Memory B cell (primary cell): Measurements from ENCODE around the gene GGT1.
A peak's percentile ranks its signal among the peaks of the same experiment; 100 is the strongest.
"Not testable (repeated sequence)": the region's sequence is repeated elsewhere in the genome, so short reads cannot be mapped to it uniquely, and the experiment has no call there.

Experiments used
- ATAC-seq: fragments of 150-1000 bp; cut with Tn5 transposase; 2 replicates; pipeline ENCODE4 v1.10.0; 2021; ENCODE audit warnings: low read depth, mild to moderate bottlenecking, moderate library complexity
- DNase-seq, 2 donors: peaks; one replicate each; pipeline ENCODE4 v3.0.0; 2022; ENCODE audit warnings: low spot score in 2 of 2
- H3K27ac Mint-ChIP-seq: one replicate; pipeline ENCODE4 v1.8.0; 2022; ENCODE audit warnings: mild to moderate bottlenecking, moderate library complexity, mixed read lengths
- H3K27me3 Mint-ChIP-seq: one replicate; pipeline ENCODE4 v1.8.0; 2022; ENCODE audit warnings: mixed read lengths
- H3K36me3 Mint-ChIP-seq: one replicate; pipeline ENCODE4 v1.8.0; 2022; ENCODE audit warnings: mild to moderate bottlenecking, mixed read lengths
- H3K4me1 Mint-ChIP-seq: one replicate; pipeline ENCODE4 v1.8.0; 2022; ENCODE audit warnings: mixed read lengths
- H3K4me3 Mint-ChIP-seq: one replicate; pipeline ENCODE4 v1.8.0; 2022; ENCODE audit warnings: mild to moderate bottlenecking, moderate library complexity, mixed read lengths
- H3K9me3 Mint-ChIP-seq: one replicate; pipeline ENCODE4 v1.8.0; 2022; ENCODE audit warnings: mixed read lengths

The GGT1 gene

DNA sequence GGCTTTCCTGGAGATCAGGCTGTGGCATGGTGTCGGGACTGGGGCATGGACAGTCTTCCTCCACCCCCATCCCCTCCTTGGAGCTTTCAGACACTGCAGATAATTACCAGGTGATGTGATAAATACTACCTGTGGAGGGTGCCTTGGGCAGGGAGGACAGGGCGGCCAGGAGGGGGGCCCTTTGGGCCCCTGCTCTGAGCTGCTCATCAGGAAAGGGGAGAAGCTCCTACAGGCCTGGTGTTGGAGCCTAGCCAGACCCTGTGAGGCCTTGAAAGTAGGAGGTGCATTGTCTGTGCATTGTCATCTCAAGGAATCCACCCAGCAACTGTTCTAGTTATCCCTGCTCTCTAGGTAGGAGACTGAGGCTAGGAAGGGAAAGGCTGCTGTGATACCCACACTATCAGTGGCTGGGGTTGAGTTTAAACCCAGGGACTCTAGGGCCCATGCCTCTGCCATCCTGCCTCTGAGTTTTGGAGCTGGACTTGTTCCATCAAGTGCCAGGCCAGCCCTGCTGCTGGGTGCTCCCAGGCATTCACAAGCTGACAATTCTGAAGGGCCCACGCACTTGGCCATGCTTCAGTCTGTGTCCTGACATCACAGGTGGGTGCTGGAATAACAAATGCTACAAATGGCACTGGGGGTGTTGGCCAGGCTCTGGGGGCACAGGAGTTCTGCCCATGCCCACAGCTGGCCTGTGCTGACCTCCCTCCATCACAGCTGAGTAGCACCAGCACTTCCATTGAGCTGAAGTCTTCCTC lies 2.9 kb upstream of the GGT1 start:
- H3K36me3 Mint-ChIP-seq, H3K4me1 Mint-ChIP-seq, H3K9me3 Mint-ChIP-seq, H3K4me3 Mint-ChIP-seq, H3K27me3 Mint-ChIP-seq, DNase-seq, H3K27ac Mint-ChIP-seq, ATAC-seq: not testable (repeated sequence)

DNA sequence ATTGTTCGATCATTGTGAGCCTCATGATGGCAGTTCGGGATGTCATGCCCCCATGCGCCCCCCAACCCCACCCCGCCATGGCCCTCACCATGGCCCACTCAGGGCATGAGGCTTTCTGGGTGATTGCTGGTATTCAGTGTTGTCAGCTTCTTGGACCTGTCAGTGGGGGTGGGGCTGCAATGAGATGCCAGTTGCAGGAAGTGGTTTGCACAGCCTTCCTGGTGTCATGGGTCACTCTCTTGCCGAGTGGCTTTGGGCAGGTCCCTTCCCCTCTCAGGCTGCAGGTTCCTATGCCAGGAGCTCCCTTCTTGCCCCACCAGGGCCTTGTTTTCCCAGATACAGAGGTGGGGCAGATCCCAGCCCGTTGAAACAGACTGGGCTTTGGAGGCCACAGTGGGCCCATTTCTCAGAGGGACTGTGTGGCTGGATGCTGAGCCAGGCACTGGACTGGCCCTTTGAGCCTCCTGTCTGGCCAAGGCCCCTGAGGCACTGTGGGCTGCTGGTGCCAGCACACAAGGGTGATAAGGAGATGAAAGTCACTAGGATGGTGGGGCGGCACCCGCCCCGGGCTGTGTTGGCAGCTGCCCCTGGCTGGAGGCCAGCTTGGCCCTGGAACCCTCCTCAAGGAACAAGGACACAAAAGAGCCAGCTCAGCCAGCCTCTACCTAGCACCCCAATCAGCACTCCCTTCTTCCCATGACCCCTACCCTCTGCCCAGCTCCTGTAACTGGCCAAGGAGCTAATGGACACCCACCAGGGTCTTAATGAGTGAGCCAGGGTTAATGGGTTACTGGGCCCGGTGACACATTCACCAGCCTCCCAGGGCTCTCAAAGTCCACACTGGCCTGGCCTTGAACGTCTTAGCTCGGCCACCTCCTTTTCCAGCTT lies 1.5 kb upstream of the GGT1 start:
- Mint-ChIP-seq H3K27me3 (no peaks in the 10 kb centered on the region), H3K27ac (no peak overlapping the region), H3K4me3 (no peak overlapping the region), H3K4me1 (peaks cover 3% of the 10 kb centered on the region), H3K36me3 (no peaks in the 10 kb centered on the region), H3K9me3 (no peaks in the 10 kb centered on the region)
- ATAC-seq, result no peak
- no peak for DNase-seq

DNA sequence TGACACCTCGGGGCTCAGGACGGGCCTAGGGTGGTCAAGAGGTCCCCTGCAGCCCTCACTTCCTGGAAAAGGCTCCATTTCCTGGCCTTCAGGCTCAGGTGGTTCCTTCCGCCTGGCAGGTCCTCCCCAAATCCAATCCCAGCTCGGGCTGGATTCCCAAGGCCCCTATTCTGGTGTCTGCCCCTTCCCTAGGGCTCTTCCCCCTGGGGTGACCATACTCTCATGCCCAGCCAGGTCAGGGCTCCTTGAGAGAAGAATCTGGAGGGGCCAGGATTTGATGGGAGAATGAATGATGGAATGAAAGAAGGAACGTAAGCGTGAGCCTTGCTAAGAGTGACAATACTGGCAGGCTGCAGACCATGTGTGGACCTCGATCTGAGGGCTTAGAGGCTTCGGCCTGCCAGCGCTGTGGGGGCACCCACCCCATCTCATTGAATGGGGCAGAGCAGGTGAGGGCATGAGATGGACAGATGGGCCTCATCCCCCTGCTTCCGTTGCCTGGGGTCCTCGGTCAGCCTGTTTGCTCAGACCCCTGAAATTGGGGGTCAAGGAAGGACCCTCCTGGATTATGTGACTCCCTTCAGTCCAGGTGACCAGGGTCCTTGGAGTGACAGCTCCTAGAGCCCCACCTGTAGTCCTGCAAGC lies 766 bp upstream of the GGT1 start:
- not testable (repeated sequence) for H3K27ac Mint-ChIP-seq, H3K9me3 Mint-ChIP-seq, DNase-seq, ATAC-seq, H3K27me3 Mint-ChIP-seq, H3K4me3 Mint-ChIP-seq, H3K36me3 Mint-ChIP-seq, H3K4me1 Mint-ChIP-seq

DNA sequence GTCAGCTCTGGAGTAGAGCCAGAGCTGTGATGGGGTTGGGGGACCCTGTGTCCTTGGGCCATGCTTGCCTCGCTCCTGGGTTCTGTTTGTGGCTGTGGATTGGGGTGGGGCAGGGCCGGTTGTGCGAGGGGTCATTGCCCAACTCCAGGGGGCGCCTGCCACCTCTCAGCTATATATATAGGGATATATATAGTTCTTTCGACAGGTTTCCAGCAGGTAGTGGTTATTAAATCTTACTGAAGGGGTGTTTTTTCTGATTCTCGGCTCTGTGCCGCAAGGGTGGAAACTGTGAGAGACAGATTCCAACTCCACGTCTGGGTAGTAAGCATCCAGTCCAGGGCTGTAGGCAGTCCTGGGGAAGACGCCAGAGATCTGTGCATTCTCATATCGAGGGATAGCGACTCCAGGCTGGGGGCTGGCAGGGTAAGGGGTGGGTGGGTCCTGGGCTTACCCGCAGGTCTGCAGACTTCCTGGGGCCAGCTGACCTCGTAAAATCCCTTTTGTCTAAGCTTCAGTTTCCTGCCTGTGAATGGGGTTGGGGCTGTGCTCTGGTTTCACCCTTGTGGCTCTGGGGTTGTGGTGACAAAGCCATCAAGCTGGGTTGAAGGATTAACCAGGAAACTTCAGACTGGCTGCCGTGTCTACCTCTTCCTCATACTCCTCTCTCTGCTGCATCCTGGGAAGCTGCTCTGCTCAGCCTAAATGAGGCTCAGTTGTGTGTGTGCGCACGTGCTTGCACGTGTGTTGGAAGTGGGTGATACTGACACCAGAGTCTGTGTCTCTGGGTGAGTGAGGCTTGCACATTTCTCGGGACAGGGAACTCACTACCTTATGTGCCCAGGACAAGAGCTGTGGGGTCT lies 1.0 kb downstream of the GGT1 start:
- H3K4me3 Mint-ChIP-seq, ATAC-seq: not testable (repeated sequence)

DNA sequence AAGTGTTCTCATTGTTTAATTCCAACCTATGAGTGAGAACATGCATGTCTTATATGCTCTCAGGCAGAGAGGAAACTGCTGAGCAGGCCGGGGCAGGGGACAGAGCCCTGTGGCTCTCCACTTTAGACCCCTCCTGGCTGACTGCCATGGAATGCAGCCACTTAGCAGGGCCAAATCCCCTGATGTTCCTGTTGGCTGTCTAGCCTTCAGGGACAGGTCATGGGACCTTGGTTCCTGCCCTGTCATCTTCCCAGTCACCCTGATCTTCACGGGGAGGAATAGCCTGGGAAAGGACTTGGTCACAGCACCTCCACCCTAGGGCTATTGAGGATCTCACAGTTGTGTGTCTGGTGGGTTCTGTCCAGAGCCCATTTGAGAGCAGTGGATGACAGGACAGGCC lies 3.3 kb downstream of the GGT1 start:
- not testable (repeated sequence) for H3K4me1 Mint-ChIP-seq, DNase-seq, H3K36me3 Mint-ChIP-seq, H3K9me3 Mint-ChIP-seq, ATAC-seq, H3K27me3 Mint-ChIP-seq, H3K27ac Mint-ChIP-seq
- peak overlapping the region; percentile 37 for H3K4me3 Mint-ChIP-seq

More for the DNA sequence above, 1.0 kb downstream of the GGT1 start:
- H3K9me3 Mint-ChIP-seq, H3K36me3 Mint-ChIP-seq, H3K4me1 Mint-ChIP-seq, H3K27ac Mint-ChIP-seq, H3K27me3 Mint-ChIP-seq, DNase-seq: not testable (repeated sequence)

DNA sequence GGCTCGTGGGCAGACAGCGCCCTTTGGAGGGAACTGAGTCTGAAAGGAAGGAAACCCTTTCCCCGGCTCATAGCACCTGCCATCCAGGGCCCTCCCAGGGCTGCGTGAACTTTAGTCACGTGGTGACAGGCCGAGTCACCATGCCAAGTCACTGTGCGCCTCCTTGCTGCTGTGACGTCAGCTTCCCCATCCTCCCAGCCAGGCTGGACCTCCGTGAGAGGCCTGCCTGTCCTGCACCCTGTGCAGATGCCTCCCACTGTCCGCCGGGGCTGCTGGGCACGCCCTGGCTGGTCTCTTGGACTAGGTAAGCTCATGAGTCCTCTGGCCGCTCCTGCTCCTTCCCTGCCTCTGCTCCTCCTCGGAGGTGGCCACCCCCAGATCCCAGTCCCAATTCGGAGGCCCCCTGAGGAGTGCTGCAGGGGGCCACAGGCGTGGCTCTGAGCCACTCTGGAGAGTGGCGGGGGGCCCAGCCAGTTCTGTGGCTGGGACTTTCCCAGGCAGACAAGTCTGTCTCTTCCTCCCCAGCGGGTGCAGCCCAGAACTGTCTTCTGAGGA lies 4.5 kb downstream of the GGT1 start:
- not testable (repeated sequence) for H3K4me1 Mint-ChIP-seq, H3K27me3 Mint-ChIP-seq, H3K36me3 Mint-ChIP-seq, H3K9me3 Mint-ChIP-seq
- ATAC-seq, result peak; percentile 80
- Mint-ChIP-seq H3K4me3 (peak overlapping the region; percentile 90), H3K27ac (peak overlapping the region; percentile 91)
- peak in 1 of 2 donors; percentile 33 for DNase-seq

DNA sequence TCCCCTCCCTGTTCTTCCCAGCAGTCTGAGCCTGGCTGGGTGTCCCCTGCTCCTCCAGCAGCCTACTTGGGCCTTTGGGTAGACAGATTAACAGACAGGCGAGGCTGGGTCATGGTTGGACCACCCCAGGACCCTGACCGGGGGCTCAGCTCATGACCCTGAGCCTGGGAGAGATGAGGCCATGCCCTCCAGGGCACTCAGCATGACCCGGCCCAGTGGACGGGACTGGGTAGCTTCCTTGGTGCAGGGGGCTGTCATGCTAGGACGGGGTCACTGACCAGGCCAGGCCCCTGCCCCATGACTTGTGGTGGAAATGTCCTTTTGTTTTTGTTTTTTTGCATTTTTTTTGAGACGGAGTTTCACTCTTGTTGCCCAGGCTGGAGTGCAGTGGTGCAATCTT lies 5.3 kb downstream of the GGT1 start:
- H3K27me3 Mint-ChIP-seq, ATAC-seq, H3K4me1 Mint-ChIP-seq, H3K36me3 Mint-ChIP-seq, H3K9me3 Mint-ChIP-seq, DNase-seq: not testable (repeated sequence)
- Mint-ChIP-seq H3K27ac (peak overlapping the region; percentile 91), H3K4me3 (peak overlapping the region; percentile 67)

DNA sequence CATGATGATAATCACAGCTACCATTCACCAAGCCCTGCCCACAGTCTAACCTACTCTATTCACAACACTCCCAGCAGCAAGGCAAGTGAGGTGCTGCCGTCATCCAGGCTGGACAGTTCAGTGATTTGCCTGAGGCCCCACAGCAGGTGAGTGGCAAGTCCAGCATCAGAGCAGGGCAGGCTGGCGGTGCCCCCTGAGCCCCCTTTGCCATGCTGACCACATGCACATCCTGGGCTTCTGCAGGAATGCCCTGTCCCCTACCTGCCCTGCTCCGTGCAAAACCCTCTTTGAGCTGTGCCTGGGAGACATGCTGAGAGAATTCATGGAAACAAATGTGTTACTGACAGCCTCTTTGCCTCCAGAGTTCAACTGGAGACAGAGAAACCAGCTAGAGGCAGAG lies 6.9 kb downstream of the GGT1 start:
- H3K4me1 Mint-ChIP-seq, H3K27ac Mint-ChIP-seq, H3K9me3 Mint-ChIP-seq, ATAC-seq, H3K36me3 Mint-ChIP-seq, H3K27me3 Mint-ChIP-seq, H3K4me3 Mint-ChIP-seq, DNase-seq: not testable (repeated sequence)

DNA sequence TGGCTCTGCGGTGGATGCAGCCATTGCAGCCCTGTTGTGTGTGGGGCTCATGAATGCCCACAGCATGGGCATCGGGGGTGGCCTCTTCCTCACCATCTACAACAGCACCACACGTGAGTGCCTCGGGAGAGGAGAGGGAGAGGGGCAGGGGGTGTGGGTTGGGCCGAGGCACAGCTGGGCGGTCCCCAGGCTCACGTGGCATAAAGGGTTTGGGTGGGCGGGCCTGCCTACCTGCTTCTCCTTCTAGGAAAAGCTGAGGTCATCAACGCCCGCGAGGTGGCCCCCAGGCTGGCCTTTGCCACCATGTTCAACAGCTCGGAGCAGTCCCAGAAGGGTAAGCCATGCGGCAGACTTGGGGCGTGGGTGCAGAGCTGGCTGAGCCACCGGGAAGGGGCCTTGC lies 11.8 kb downstream of the GGT1 start:
- ATAC-seq, H3K4me1 Mint-ChIP-seq, DNase-seq, H3K9me3 Mint-ChIP-seq, H3K27me3 Mint-ChIP-seq, H3K4me3 Mint-ChIP-seq, H3K36me3 Mint-ChIP-seq, H3K27ac Mint-ChIP-seq: not testable (repeated sequence)

DNA sequence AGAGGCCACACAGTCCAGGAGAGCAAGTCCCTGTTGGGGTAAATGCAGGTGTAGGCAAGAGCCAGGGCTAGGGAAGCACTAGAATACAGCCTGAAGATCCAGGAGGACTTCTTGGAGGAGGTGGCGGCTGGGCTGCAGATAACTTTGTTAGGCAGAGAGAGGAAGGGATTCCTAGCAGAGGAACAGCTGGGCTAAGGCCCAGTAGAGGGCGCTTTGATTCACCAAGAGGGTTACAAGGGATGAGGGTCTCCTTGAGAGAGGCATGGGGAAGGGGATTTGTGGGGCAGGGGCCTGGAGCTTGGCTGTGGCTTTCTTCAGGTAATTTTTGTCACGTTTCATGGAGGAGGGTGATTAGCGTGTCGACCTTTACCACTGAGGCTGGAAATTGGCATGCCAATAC lies 18.3 kb downstream of the GGT1 start:
- H3K9me3 Mint-ChIP-seq, H3K36me3 Mint-ChIP-seq, H3K27me3 Mint-ChIP-seq, H3K27ac Mint-ChIP-seq, H3K4me1 Mint-ChIP-seq, DNase-seq, ATAC-seq, H3K4me3 Mint-ChIP-seq: not testable (repeated sequence)

DNA sequence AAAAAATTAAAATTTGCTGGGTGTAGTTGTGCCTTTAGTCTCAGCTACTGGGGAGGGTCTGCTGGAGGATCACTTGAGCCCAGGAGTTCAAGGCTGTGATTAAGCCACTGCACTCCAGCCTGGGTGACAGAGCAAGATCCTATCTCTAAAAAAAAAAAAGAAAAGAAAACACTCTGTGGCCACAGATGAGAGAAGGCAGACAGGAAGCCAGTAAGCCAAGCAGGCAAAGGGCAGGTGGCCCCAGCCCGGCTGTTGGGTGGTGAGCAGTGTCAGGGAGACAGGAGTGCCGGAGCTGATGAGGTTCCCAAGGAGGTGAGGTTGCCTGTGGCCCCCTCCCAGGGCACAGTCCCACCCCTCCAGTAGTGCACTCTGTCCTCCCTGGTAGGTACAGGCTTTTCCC lies 19.6 kb downstream of the GGT1 start:
- H3K4me3 Mint-ChIP-seq, H3K27me3 Mint-ChIP-seq, H3K27ac Mint-ChIP-seq: not testable (repeated sequence)

DNA sequence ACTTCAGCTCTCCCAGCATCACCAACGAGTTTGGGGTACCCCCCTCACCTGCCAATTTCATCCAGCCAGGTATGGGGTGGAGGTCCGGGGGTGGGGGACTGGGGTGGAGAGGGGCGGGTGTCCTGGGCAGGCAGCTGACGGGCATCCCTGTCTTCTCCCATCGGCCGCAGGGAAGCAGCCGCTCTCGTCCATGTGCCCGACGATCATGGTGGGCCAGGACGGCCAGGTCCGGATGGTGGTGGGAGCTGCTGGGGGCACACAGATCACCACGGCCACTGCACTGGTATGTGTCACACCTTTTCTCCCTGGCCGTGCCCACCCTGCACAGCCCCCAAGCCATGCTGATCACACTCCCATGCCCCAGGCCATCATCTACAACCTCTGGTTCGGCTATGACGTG lies 24.9 kb downstream of the GGT1 start:
- H3K4me1 Mint-ChIP-seq, H3K4me3 Mint-ChIP-seq, H3K27ac Mint-ChIP-seq, H3K36me3 Mint-ChIP-seq, DNase-seq, H3K27me3 Mint-ChIP-seq, H3K9me3 Mint-ChIP-seq, ATAC-seq: not testable (repeated sequence)

More for the DNA sequence above, 19.6 kb downstream of the GGT1 start:
- H3K9me3 Mint-ChIP-seq, H3K36me3 Mint-ChIP-seq, ATAC-seq, H3K4me1 Mint-ChIP-seq, DNase-seq: not testable (repeated sequence)

DNA sequence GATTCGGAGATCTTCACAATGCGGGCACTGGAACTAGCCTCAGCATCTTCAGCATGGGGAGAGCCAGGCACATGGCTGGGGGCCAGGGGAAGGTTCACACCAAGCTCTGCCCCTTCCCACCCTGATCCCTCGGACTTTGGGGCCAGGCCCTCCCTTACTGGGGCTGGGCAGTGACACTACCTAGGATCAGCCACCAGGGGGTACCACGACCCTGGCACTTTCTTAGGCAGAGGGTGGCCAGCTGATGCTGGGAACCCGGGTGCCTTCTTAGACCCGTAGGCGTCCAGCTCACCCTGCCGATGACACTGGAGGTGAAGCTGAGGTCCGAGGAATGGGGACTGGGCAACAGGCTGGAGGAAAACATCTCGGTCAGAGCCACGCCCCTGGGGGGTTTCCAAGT lies 26.1 kb downstream of the GGT1 start:
- H3K27me3 Mint-ChIP-seq, H3K36me3 Mint-ChIP-seq, DNase-seq, H3K4me3 Mint-ChIP-seq, ATAC-seq, H3K27ac Mint-ChIP-seq, H3K9me3 Mint-ChIP-seq: not testable (repeated sequence)
- H3K4me1 Mint-ChIP-seq, result peaks cover 15% of the 10 kb centered on the region
